H1 (cell line): ENCODE results near the gene RERG. TPM values are rescaled to one million over a fixed set of nuclear protein-coding genes. Genes with fewer than 3 reads are reported as not detected.

ENCODE experiments used
- ATF2 ChIP-seq: IDR thresholded peaks from 2 replicates; pipeline ENCODE4 v1.6.1; 2012; ENCODE audit warnings: low read length, inconsistent platforms
- CBX8 ChIP-seq: fragments of 300-800, 300-1000 bp; sonication (generic); IDR thresholded peaks from 2 replicates; pipeline ENCODE4 v1.7.1; 2016; ENCODE audit warnings: low read depth, low read length, borderline replicate concordance
- USF2 ChIP-seq: IDR thresholded peaks from 2 replicates; pipeline ENCODE4 v1.6.1; 2011; ENCODE audit warnings: low read length, improper control_type of control experiment
- polyA plus RNA-seq, 7 experiments: library from polyadenylated mRNA; depleted of rRNA in 3 of 7; stranded (reverse) in 5 of 7; unstranded in 2 of 7; fragments of >200 nt in 5 of 7; fragments of 200-250 nt in 2 of 7; gene quantifications; 1 replicate in 5 of 7; 2 replicates in 1 of 7; 4 replicates in 1 of 7; pipeline versions ENCODE4 v1.2.1 to v1.2.3, GENCODE V29; 2011 to 2013; ENCODE audit warnings: missing spikeins in 2 of 7, mixed read lengths in 2 of 7
- total RNA-seq: library from RNA; stranded (reverse); fragmentation: NEBNext Ultra II Directional; extraction: Animal tissue kit (Norgen Biotek cat#: 25700); gene quantifications from 2 replicates; pipeline ENCODE4 v1.2.1, GENCODE V29; 2021

The RERG gene
- total and polyA plus RNA-seq, 2 of the 8 experiments (the other 6 are each of a cell fraction or from before 2014, with no cell fraction given): 0.12 to 0.86 TPM

- TF ChIP-seq USF2: no peak
- TF ChIP-seq ATF2: no peak
- no peak for TF ChIP-seq CBX8
These were observed 68.3 kb downstream of the RERG start (continued) for GRCh38 chr12:15152868-15153267.
